Measurements from ENCODE around the gene HOXB13. TPM values are rescaled to one million over a fixed set of nuclear protein-coding genes. Genes with fewer than 3 reads are reported as not detected.

The HOXB13 gene
- total RNA-seq = not detected

GRCh38 chr17:48728232-48729231, at the start of gene HOXB13:
Gene HOXB13 (minus strand): TSS chr17:48728750. CDS start chr17:48728593, 157 bp downstream.
- Mint-ChIP-seq H3K36me3 (peaks cover under 1% of the 10 kb centered on the region), H3K4me3 (peak within 1 kb of the TSS; percentile 55), H3K27me3 (peaks cover 97% of the 10 kb centered on the region), H3K27ac (no peak within 1 kb of the TSS), H3K9me3 (no peaks in the 10 kb centered on the region), H3K4me1 (peaks cover 18% of the 10 kb centered on the region)
- POLR2A ChIA-PET = no interaction called here
- DNase-seq (no peak), ATAC-seq (ENCODE audit: low read depth) (no peak)

GRCh38 chr17:48776602-48777001, 48.1 kb upstream of the HOXB13 start:
- no peak for DNase-seq
- no peak for ATAC-seq (ENCODE audit: low read depth)
- H3K9me3 Mint-ChIP-seq = no peaks in the 10 kb centered on the region
- H3K4me3 Mint-ChIP-seq = no peak overlapping the region
- POLR2A ChIA-PET = no interaction called here
- H3K4me1 Mint-ChIP-seq = peaks cover 1% of the 10 kb centered on the region
- no peak overlapping the region for H3K27ac Mint-ChIP-seq
- H3K27me3 Mint-ChIP-seq = peaks cover 54% of the 10 kb centered on the region
- H3K36me3 Mint-ChIP-seq = no peaks in the 10 kb centered on the region

GRCh38 chr17:48773245-48773644, 44.7 kb upstream of the HOXB13 start:
- Mint-ChIP-seq H3K4me3 (no peak overlapping the region), H3K27me3 (peaks cover 38% of the 10 kb centered on the region), H3K4me1 (peaks cover 4% of the 10 kb centered on the region), H3K36me3 (no peaks in the 10 kb centered on the region), H3K27ac (no peak overlapping the region), H3K9me3 (no peaks in the 10 kb centered on the region)
- no peak for ATAC-seq (ENCODE audit: low read depth)
- POLR2A ChIA-PET = no interaction called here
- no peak for DNase-seq

- peaks cover 4% of the 10 kb centered on the region for H3K4me1 Mint-ChIP-seq
- H3K4me3 Mint-ChIP-seq = no peak overlapping the region
- H3K27ac Mint-ChIP-seq = no peak overlapping the region
- H3K36me3 Mint-ChIP-seq = no peaks in the 10 kb centered on the region
- no peaks in the 10 kb centered on the region for H3K9me3 Mint-ChIP-seq
- POLR2A ChIA-PET = no interaction called here
- ATAC-seq (ENCODE audit: low read depth) = no peak
- no peak for DNase-seq
- peaks cover 33% of the 10 kb centered on the region for H3K27me3 Mint-ChIP-seq
Observed at GRCh38 chr17:48770954-48771353, 42.4 kb upstream of the HOXB13 start.

- no peak overlapping the region for H3K4me3 Mint-ChIP-seq
- peaks cover 26% of the 10 kb centered on the region for H3K27me3 Mint-ChIP-seq
- no peaks in the 10 kb centered on the region for H3K36me3 Mint-ChIP-seq
- no peaks in the 10 kb centered on the region for H3K9me3 Mint-ChIP-seq
- peaks cover 4% of the 10 kb centered on the region for H3K4me1 Mint-ChIP-seq
- H3K27ac Mint-ChIP-seq = no peak overlapping the region
- no peak for DNase-seq
- POLR2A ChIA-PET = no interaction called here
- ATAC-seq (ENCODE audit: low read depth) = no peak
Observed at GRCh38 chr17:48769009-48769675, 40.6 kb upstream of the HOXB13 start.

- peaks cover 3% of the 10 kb centered on the region for H3K4me1 Mint-ChIP-seq
- H3K27me3 Mint-ChIP-seq = peaks cover 31% of the 10 kb centered on the region
- H3K4me3 Mint-ChIP-seq = no peak overlapping the region
- H3K27ac Mint-ChIP-seq = no peak overlapping the region
- POLR2A ChIA-PET = no interaction called here
- no peaks in the 10 kb centered on the region for H3K36me3 Mint-ChIP-seq
- ATAC-seq (ENCODE audit: low read depth) = no peak
- DNase-seq = no peak
- no peaks in the 10 kb centered on the region for H3K9me3 Mint-ChIP-seq
Observed at GRCh38 chr17:48767263-48767774, 38.8 kb upstream of the HOXB13 start.

GRCh38 chr17:48761114-48761513, 32.6 kb upstream of the HOXB13 start:
- ATAC-seq (ENCODE audit: low read depth) (no peak), DNase-seq (no peak)
- Mint-ChIP-seq H3K4me1 (no peaks in the 10 kb centered on the region), H3K27me3 (peaks cover 55% of the 10 kb centered on the region), H3K9me3 (no peaks in the 10 kb centered on the region), H3K4me3 (no peak overlapping the region), H3K36me3 (no peaks in the 10 kb centered on the region), H3K27ac (no peak overlapping the region)
- POLR2A ChIA-PET = no interaction called here

GRCh38 chr17:48760411-48760810, 31.9 kb upstream of the HOXB13 start:
- POLR2A ChIA-PET = no interaction called here
- no peak for ATAC-seq (ENCODE audit: low read depth)

GRCh38 chr17:48759288-48759687, 30.7 kb upstream of the HOXB13 start:
- Mint-ChIP-seq H3K4me1 (no peaks in the 10 kb centered on the region), H3K36me3 (no peaks in the 10 kb centered on the region), H3K9me3 (no peaks in the 10 kb centered on the region), H3K27me3 (peaks cover 66% of the 10 kb centered on the region), H3K4me3 (no peak overlapping the region), H3K27ac (no peak overlapping the region)
- ATAC-seq (ENCODE audit: low read depth) = no peak
- POLR2A ChIA-PET = no interaction called here
- no peak for DNase-seq

More at GRCh38 chr17:48760411-48760810, 31.9 kb upstream of the HOXB13 start:
- Mint-ChIP-seq H3K9me3 (no peaks in the 10 kb centered on the region), H3K27me3 (peaks cover 56% of the 10 kb centered on the region), H3K4me3 (no peak overlapping the region), H3K36me3 (no peaks in the 10 kb centered on the region), H3K4me1 (no peaks in the 10 kb centered on the region), H3K27ac (no peak overlapping the region)
- DNase-seq = no peak

- Mint-ChIP-seq H3K4me1 (peaks cover 4% of the 10 kb centered on the region), H3K4me3 (no peak overlapping the region), H3K9me3 (no peaks in the 10 kb centered on the region), H3K27ac (no peak overlapping the region), H3K27me3 (peaks cover 73% of the 10 kb centered on the region), H3K36me3 (no peaks in the 10 kb centered on the region)
- POLR2A ChIA-PET = no interaction called here
- DNase-seq (no peak), ATAC-seq (ENCODE audit: low read depth) (no peak)
Observed at GRCh38 chr17:48757524-48757961, 29.0 kb upstream of the HOXB13 start.

- ATAC-seq (ENCODE audit: low read depth) (no peak), DNase-seq (no peak)
- POLR2A ChIA-PET = no interaction called here
- no peaks in the 10 kb centered on the region for H3K9me3 Mint-ChIP-seq
- H3K4me1 Mint-ChIP-seq = peaks cover 4% of the 10 kb centered on the region
- no peak overlapping the region for H3K27ac Mint-ChIP-seq
- no peak overlapping the region for H3K4me3 Mint-ChIP-seq
- H3K36me3 Mint-ChIP-seq = no peaks in the 10 kb centered on the region
- H3K27me3 Mint-ChIP-seq = peaks cover 76% of the 10 kb centered on the region
Observed at GRCh38 chr17:48756830-48757251, 28.3 kb upstream of the HOXB13 start.

- DNase-seq (no peak), ATAC-seq (ENCODE audit: low read depth) (no peak)
- Mint-ChIP-seq H3K4me1 (peaks cover 4% of the 10 kb centered on the region), H3K9me3 (no peaks in the 10 kb centered on the region), H3K4me3 (no peak overlapping the region), H3K27me3 (peaks cover 83% of the 10 kb centered on the region), H3K27ac (no peak overlapping the region), H3K36me3 (no peaks in the 10 kb centered on the region)
- POLR2A ChIA-PET = no interaction called here
Observed at GRCh38 chr17:48755356-48755755, 26.8 kb upstream of the HOXB13 start.

- H3K4me1 Mint-ChIP-seq = peaks cover 4% of the 10 kb centered on the region
- ATAC-seq (ENCODE audit: low read depth) = no peak
- no peak for DNase-seq
- no peak overlapping the region for H3K4me3 Mint-ChIP-seq
- POLR2A ChIA-PET = no interaction called here
- H3K36me3 Mint-ChIP-seq = no peaks in the 10 kb centered on the region
- H3K27ac Mint-ChIP-seq = no peak overlapping the region
- no peaks in the 10 kb centered on the region for H3K9me3 Mint-ChIP-seq
- peaks cover 86% of the 10 kb centered on the region for H3K27me3 Mint-ChIP-seq
Observed at GRCh38 chr17:48754500-48755261, 26.1 kb upstream of the HOXB13 start.
